Hepatocyte (in vitro differentiated cells): ENCODE data around the gene FOXN3. TPM values are rescaled to one million over a fixed set of nuclear protein-coding genes. Genes with fewer than 3 reads are reported as not detected.

Source experiments
- DNase-seq: peaks from one replicate; pipeline ENCODE4 v3.0.0-alpha.2; 2016; ENCODE audit warnings: low spot score
- H2AFZ ChIP-seq: fragments of 200-600 bp; sonication (generic); 2 replicates; pipeline ENCODE4 v1.6.0; 2016; ENCODE audit warnings: antibody characterized with exemption, mild to moderate bottlenecking
- H3K27ac ChIP-seq: fragments of 200-600 bp; sonication (generic); 2 replicates; pipeline ENCODE4 v1.5.1; 2016; ENCODE audit warnings: mild to moderate bottlenecking
- H3K27me3 ChIP-seq: fragments of 200-600 bp; sonication (generic); 2 replicates; pipeline ENCODE4 v1.6.1; 2016
- H3K36me3 ChIP-seq: fragments of 200-600 bp; sonication (generic); replicated peaks from 2 replicates; pipeline ENCODE4 v1.5.1; 2016; ENCODE audit warnings: low read depth; ENCODE audit not compliant: insufficient read depth
- H3K4me1 ChIP-seq: fragments of 200-600 bp; sonication (generic); 2 replicates; pipeline ENCODE4 v1.5.1; 2016; ENCODE audit warnings: mild to moderate bottlenecking, moderate library complexity; ENCODE audit not compliant: insufficient read depth
- H3K4me2 ChIP-seq: fragments of 200-600 bp; sonication (generic); 2 replicates; pipeline ENCODE4 v1.6.0; 2016
- H3K4me3 ChIP-seq: fragments of 200-600 bp; sonication (generic); 2 replicates; pipeline ENCODE4 v1.5.1; 2016; ENCODE audit warnings: mild to moderate bottlenecking
- H3K79me2 ChIP-seq: fragments of 200-600 bp; sonication (generic); 2 replicates; pipeline ENCODE4 v1.6.0; 2017; ENCODE audit warnings: mild to moderate bottlenecking
- H3K9me2 ChIP-seq: fragments of 200-600 bp; sonication (generic); replicated peaks from 2 replicates; pipeline ENCODE4 v1.6.0; 2017; ENCODE audit warnings: mild to moderate bottlenecking; ENCODE audit not compliant: insufficient read depth
- H3K9me3 ChIP-seq: fragments of 200-600 bp; sonication (generic); 2 replicates; pipeline ENCODE4 v1.5.1; 2016; ENCODE audit warnings: low read depth, mild to moderate bottlenecking
- H4K20me1 ChIP-seq: fragments of 200-600 bp; sonication (generic); 2 replicates; pipeline ENCODE4 v1.6.0; 2016; ENCODE audit warnings: mild to moderate bottlenecking; ENCODE audit not compliant: insufficient read depth, poor library complexity, severe bottlenecking
- EZH2 ChIP-seq: fragments of 200-600 bp; sonication (generic); IDR thresholded peaks from 2 replicates; pipeline ENCODE4 v1.6.1; 2016; ENCODE audit warnings: antibody characterized with exemption, mild to moderate bottlenecking, borderline replicate concordance
- EZH2phosphoT487 ChIP-seq: fragments of 200-600 bp; sonication (generic); IDR thresholded peaks from one replicate; pipeline ENCODE4 v1.6.1; 2018; ENCODE audit warnings: antibody characterized with exemption, mild to moderate bottlenecking, low read depth, moderate library complexity; ENCODE audit not compliant: unreplicated experiment, severe bottlenecking
- WGBS: methylation state at CpG from one replicate; pipeline ENCODE4 v1.1.6; 2016; ENCODE audit warnings: low lambda C conversion rate; ENCODE audit errors: missing lambda C conversion rate; 5-methylcytosine and 5-hydroxymethylcytosine counted together
- polyA plus RNA-seq: library from polyadenylated mRNA; unstranded; fragments of >200 nt; fragmentation: Nextera tagmentation; extraction: Ambion mirVana; gene quantifications from 2 replicates; pipeline ENCODE4 v1.2.1, GENCODE V29; 2016
- total RNA-seq: library from RNA; depleted of rRNA; stranded (reverse); fragments of >200 nt; gene quantifications from 2 replicates; pipeline ENCODE4 v1.2.3, GENCODE V29; 2014
- TF ChIP-seq, protein P1 (sequence below): fragments of 200-600 bp; sonication (generic); IDR thresholded peaks from 2 replicates; pipeline ENCODE4 v1.5.1; 2016; ENCODE audit warnings: antibody characterized with exemption, mild to moderate bottlenecking; ENCODE audit not compliant: poor library complexity

Gene FOXN3
- total and polyA plus RNA-seq, 2 experiments from 2014 or later: 42.2 to 47.6 TPM

DNA sequence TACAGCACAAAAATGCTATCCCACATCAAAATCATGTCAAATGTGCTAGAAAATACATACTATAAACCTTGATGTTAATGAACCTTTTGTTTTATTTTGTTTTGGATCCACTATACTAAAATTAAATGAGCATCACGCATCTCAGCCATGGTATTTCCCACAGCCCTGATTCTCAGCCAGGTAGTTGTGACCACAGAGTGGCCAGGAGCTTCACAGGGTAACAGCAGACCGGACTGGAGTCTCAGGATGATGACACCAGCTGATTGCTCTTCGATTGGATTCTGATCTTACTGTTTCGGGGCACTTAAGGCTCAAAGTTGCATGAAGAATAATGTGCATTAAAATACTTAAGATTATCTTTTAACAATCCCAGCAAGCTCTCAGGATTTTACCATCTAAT is 134.8 kb downstream of the FOXN3 start:
- peaks cover 20% of the 10 kb centered on the region for H3K79me2 ChIP-seq
- 91% methylated on average over 4 of the region's 4 CpGs for WGBS

DNA sequence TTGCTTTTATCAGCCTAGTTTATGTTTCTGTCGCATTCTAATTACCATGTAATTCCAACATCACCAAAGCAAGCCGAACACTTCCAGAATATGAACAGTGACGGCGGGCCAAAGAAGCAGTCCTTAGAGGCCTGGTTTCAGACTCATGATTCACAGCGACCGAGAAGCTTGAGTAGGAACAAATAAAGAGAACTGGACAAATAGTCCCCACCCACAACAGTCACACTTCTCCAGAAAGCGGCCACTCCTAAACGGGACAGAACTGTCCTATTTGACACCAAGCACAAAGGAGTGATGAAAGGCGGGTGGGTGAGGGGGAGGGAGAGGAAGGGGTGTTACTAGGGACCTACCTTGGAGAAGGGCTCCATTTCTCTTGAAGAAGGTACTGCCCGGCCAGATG is 136.4 kb downstream of the FOXN3 start:
- DNase-seq: no peak
- no peaks in the 10 kb centered on the region for H3K9me3 ChIP-seq
- H3K79me2 ChIP-seq: peaks cover 25% of the 10 kb centered on the region
- TF ChIP-seq, protein P1, sequence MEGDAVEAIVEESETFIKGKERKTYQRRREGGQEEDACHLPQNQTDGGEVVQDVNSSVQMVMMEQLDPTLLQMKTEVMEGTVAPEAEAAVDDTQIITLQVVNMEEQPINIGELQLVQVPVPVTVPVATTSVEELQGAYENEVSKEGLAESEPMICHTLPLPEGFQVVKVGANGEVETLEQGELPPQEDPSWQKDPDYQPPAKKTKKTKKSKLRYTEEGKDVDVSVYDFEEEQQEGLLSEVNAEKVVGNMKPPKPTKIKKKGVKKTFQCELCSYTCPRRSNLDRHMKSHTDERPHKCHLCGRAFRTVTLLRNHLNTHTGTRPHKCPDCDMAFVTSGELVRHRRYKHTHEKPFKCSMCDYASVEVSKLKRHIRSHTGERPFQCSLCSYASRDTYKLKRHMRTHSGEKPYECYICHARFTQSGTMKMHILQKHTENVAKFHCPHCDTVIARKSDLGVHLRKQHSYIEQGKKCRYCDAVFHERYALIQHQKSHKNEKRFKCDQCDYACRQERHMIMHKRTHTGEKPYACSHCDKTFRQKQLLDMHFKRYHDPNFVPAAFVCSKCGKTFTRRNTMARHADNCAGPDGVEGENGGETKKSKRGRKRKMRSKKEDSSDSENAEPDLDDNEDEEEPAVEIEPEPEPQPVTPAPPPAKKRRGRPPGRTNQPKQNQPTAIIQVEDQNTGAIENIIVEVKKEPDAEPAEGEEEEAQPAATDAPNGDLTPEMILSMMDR: no peak
- TF ChIP-seq EZH2phosphoT487 (no peak), EZH2 (no peak)
- no peaks in the 10 kb centered on the region for H3K36me3 ChIP-seq
- no peaks in the 10 kb centered on the region for H3K4me1 ChIP-seq
- WGBS: 96% methylated on average over 10 of the region's 10 CpGs
- no peaks in the 10 kb centered on the region for H3K9me2 ChIP-seq
- H3K27ac ChIP-seq: no peak overlapping the region
- H4K20me1 ChIP-seq: peaks cover 5% of the 10 kb centered on the region
- no peaks in the 10 kb centered on the region for H3K27me3 ChIP-seq
- no peak overlapping the region for H3K4me2 ChIP-seq
- H3K4me3 ChIP-seq: no peak overlapping the region
- no peak overlapping the region for H2AFZ ChIP-seq

More for the DNA sequence above, 134.8 kb downstream of the FOXN3 start:
- no peaks in the 10 kb centered on the region for H3K36me3 ChIP-seq
- H2AFZ ChIP-seq: no peak overlapping the region
- no peak overlapping the region for H3K4me3 ChIP-seq
- no peaks in the 10 kb centered on the region for H3K27me3 ChIP-seq
- TF ChIP-seq, protein P1: no peak
- TF ChIP-seq EZH2 (no peak), EZH2phosphoT487 (no peak)
- no peaks in the 10 kb centered on the region for H3K9me2 ChIP-seq
- H4K20me1 ChIP-seq: peaks cover 5% of the 10 kb centered on the region
- no peak for DNase-seq
- H3K4me2 ChIP-seq: no peak overlapping the region
- H3K27ac ChIP-seq: no peak overlapping the region
- H3K9me3 ChIP-seq: no peaks in the 10 kb centered on the region
- no peaks in the 10 kb centered on the region for H3K4me1 ChIP-seq

DNA sequence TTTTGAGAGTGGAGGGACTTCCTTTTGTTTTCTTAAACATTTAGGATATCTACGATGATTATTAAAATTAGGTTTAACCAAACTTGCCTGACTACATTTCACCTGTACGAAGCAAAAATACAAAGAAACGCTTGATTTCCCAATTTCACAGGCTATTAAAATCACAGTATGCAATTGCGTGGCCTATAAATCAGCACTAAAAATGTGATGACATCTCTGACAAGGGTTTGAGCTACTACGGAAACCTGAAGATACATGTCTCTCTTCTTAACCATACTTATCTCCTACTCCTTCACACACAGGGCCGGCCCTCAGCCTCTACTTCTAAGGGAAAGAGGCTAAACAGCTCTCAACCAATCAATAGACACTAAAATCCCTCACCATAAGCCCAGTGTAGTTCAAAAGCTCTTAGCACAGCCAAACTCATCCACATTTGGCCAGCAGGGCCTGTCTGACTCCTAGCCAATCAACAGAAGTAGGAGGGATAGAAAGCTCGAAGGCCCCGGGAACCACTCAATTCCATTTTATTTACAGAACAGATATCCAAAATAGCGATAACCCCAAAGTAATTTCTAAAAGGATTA is 137.3 kb downstream of the FOXN3 start:
- no peak for DNase-seq
- Histone ChIP-seq H3K79me2 (peaks cover 23% of the 10 kb centered on the region), H3K36me3 (no peaks in the 10 kb centered on the region), H3K4me3 (no peak overlapping the region), H4K20me1 (peaks cover 5% of the 10 kb centered on the region), H3K9me2 (no peaks in the 10 kb centered on the region), H3K9me3 (no peaks in the 10 kb centered on the region), H3K27ac (no peak overlapping the region), H3K4me1 (no peaks in the 10 kb centered on the region), H2AFZ (no peak overlapping the region), H3K27me3 (no peaks in the 10 kb centered on the region), H3K4me2 (no peak overlapping the region)
- TF ChIP-seq EZH2 (no peak), EZH2phosphoT487 (no peak)
- TF ChIP-seq, protein P1: no peak
- WGBS: 97% methylated on average over 9 of the region's 9 CpGs

DNA sequence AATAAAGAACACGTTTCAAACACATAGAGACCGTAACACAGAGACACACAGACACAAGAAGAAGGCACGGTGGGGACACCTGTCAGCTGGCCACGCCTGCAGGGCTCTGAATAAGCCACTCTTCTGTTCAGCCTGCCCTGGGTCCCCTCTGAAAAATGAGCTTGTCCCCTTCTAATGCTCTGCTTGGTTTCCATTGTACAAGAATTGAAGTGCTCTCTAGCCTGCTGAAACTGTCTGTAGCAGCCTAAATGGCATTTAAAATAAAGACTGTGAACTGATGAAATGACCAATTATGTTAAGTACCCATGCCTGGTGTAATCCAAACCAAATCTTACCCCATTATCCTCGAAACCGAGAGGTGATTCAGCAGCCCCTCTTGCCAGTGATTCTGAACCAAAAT is 139.8 kb downstream of the FOXN3 start:
- Histone ChIP-seq H3K79me2 (peaks cover 37% of the 10 kb centered on the region), H3K27ac (no peak overlapping the region), H3K4me1 (no peaks in the 10 kb centered on the region), H3K9me3 (no peaks in the 10 kb centered on the region), H3K36me3 (no peaks in the 10 kb centered on the region), H3K4me2 (no peak overlapping the region), H2AFZ (no peak overlapping the region), H4K20me1 (no peaks in the 10 kb centered on the region), H3K27me3 (no peaks in the 10 kb centered on the region), H3K9me2 (no peaks in the 10 kb centered on the region), H3K4me3 (no peak overlapping the region)
- TF ChIP-seq EZH2 (no peak), EZH2phosphoT487 (no peak)
- TF ChIP-seq, protein P1: no peak
- no peak for DNase-seq
- WGBS: 79% methylated on average over 6 of the region's 6 CpGs
